ENCODE measurements around the gene DISC1.
"Not testable (repeated sequence)": the region's sequence is repeated elsewhere in the genome, so short reads cannot be mapped to it uniquely, and the experiment has no call there.

Gene DISC1

DNA sequence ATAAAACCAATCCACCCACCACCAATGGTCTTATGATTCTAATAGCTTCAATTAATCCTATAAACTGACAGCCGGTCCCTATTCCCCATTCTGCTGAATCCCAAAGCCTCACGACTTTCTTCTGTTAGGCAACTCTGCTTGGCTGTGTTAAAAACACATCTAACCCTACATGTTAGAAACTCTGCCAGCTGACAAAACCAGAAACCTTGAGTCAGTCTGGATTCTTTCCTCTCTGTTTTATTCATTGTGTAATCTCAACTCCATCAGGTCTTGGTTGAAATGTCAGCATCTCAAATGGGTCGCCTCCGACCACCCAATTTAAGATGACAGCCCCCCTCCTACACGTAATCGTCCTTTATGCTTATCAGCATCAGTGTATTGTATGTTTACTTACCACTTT, 312.1 kb downstream of the DISC1 start:
- TF ChIP-seq, protein P1, sequence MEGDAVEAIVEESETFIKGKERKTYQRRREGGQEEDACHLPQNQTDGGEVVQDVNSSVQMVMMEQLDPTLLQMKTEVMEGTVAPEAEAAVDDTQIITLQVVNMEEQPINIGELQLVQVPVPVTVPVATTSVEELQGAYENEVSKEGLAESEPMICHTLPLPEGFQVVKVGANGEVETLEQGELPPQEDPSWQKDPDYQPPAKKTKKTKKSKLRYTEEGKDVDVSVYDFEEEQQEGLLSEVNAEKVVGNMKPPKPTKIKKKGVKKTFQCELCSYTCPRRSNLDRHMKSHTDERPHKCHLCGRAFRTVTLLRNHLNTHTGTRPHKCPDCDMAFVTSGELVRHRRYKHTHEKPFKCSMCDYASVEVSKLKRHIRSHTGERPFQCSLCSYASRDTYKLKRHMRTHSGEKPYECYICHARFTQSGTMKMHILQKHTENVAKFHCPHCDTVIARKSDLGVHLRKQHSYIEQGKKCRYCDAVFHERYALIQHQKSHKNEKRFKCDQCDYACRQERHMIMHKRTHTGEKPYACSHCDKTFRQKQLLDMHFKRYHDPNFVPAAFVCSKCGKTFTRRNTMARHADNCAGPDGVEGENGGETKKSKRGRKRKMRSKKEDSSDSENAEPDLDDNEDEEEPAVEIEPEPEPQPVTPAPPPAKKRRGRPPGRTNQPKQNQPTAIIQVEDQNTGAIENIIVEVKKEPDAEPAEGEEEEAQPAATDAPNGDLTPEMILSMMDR (IDR thresholded peaks at IDR 0.05; ENCODE audit: insufficient read depth, low read depth, low read length, missing control alignments): no peak
- no peak for DNase-seq (ENCODE audit: low read depth)
- no peak overlapping the region for H3K4me3 ChIP-seq (ENCODE audit: low read depth, low read length)

DNA sequence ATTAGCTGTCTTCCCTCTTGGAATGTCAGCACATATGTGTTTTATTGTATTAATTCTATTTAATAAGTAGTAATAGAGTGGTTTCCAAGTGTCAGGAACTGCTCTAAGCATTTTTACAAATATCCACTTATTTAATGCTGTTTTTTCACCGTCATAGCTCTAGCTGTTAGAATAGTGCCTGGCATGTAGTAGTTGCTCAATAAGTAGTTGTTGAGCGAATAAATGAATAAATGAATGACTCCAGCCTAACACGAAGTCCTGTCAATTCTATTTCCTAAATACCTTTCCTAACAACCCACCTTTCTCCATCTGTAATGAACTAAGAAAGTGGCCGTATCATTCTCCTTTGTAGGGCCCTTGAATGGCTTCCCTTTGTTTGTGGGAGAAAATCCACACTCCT, 312.5 kb downstream of the DISC1 start:
- TF ChIP-seq, protein P1 (IDR thresholded peaks at IDR 0.05; ENCODE audit: insufficient read depth, low read depth, low read length, missing control alignments): no peak
- no peak overlapping the region for H3K4me3 ChIP-seq (ENCODE audit: low read depth, low read length)
- no peak for DNase-seq (ENCODE audit: low read depth)

DNA sequence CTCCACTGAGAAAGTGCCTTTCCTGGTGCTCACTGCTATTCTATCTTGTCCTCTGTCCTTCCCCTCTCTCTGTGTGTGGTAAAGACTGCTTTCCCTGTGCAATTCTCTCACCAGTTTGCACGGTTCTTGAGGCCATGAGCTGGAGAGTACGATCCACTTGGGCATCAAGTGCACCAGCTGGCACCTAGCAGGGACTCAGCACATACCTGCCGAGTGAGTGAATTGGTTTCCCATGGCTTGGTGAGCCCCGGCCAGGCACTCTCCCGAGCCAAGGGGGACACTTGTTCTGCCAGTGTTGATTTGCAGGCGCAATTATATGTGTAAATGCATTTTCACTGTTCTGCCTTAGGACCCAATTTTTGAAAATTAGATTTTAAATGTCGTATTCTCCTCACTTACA, 313.5 kb downstream of the DISC1 start:
- TF ChIP-seq, protein P1 (IDR thresholded peaks at IDR 0.05; ENCODE audit: insufficient read depth, low read depth, low read length, missing control alignments): no peak
- no peak overlapping the region for H3K4me3 ChIP-seq (ENCODE audit: low read depth, low read length)
- no peak for DNase-seq (ENCODE audit: low read depth)

DNA sequence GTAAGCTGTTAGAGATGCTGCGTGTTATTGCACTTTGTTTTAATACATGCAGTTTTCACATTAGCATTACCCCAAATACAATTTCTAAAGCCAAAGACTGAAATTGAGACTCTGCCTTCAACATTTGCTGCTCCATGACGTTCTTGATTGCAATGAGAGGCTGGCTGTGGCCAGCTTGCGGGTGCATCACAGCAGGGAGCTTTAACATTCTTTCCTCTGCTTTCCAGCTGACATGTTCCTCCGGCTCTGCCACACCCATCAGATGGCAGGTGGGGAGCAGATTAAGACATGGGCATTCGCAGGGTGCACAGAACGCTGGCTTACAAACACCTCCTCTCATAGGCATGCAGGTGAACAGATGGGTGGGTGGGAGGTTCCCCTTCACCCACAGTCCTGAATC, 314.1 kb downstream of the DISC1 start:
- no peak overlapping the region for H3K4me3 ChIP-seq (ENCODE audit: low read depth, low read length)
- TF ChIP-seq, protein P1 (IDR thresholded peaks at IDR 0.05; ENCODE audit: insufficient read depth, low read depth, low read length, missing control alignments): no peak
- DNase-seq (ENCODE audit: low read depth): no peak

DNA sequence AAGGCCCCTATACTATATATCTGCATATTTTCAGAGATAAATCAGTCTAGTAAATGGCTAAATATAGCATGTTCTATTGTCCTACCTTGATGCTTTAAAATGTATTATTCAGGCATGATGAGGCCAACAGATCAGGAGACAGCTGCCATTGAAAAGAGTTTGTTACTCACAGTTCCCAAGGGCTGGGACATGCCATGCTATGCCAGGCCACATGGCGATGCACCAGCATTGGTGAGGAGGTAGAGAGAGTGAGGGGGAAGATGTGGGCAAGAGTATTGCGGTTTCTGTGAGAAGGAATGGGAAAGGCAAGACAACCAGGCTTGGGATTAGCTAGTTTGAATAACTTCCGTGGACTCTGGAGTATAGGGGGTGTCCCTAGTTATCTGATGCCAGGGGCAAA, 316.5 kb downstream of the DISC1 start:
- TF ChIP-seq, protein P1 (IDR thresholded peaks at IDR 0.05; ENCODE audit: insufficient read depth, low read depth, low read length, missing control alignments): no peak
- DNase-seq (ENCODE audit: low read depth): no peak
- no peak overlapping the region for H3K4me3 ChIP-seq (ENCODE audit: low read depth, low read length)

DNA sequence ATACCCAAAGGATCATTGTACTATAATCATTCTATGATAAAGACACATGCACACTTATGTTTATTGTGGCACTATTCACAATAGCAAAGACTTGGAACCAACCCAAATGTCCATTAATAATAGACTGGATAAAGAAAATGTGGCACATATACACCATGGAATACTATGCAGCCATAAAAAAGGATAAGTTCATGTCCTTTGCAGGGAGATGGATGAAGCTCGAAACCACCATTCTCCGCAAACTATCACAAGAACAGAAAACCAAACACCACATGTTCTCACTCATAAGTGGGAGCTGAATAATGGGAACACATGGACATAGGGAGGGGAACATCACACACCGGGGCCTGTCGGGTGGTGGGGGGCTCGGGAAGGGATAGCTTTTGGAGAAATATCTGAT, 321.5 kb downstream of the DISC1 start:
- DNase-seq (ENCODE audit: low read depth); H3K4me3 ChIP-seq (ENCODE audit: low read depth, low read length): not testable (repeated sequence)

DNA sequence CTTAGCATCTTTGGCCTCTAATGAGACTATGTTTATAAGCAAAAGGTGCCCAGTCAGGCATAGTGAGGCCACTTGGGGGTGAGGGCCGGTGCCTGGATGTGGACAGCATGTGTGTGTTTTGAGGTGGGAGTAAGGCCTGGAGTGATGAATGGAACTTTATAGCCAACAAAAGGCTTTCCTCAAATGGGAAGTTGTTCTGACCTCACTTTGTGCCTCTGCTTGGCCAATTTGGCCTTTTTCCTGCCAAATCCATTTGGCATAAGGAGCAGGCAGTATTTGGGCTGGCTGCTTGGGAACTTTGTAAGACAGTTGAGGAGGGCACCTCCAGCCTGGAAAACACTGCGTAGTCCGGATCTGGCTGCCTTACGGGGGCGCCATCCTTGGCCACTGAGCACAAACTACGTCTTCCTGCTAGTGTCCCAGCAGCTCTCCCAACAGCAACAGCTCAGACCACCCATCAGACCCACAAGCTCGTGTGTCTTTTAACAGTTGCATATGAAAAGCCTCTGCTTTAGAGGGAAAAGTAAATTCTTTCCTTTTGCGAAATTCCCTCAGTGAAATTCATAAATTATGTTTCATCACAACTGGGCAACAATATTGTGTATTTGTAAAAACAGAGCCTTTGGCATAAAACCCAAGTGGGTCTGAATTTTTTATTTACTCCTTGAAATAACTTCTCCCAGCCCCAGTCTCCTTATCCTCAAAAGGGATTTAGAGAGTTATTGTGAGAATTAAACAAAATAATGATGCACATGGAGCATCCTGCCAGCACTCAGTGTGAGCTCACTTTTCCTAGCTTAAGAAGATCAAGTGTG, 322.9 kb downstream of the DISC1 start:
- no peak overlapping the region for H3K4me3 ChIP-seq (ENCODE audit: low read depth, low read length)
- TF ChIP-seq, protein P1 (IDR thresholded peaks at IDR 0.05; ENCODE audit: insufficient read depth, low read depth, low read length, missing control alignments): no peak
- DNase-seq (ENCODE audit: low read depth): no peak
